ENCODE results near the gene HDAC4.

Gene HDAC4

DNA sequence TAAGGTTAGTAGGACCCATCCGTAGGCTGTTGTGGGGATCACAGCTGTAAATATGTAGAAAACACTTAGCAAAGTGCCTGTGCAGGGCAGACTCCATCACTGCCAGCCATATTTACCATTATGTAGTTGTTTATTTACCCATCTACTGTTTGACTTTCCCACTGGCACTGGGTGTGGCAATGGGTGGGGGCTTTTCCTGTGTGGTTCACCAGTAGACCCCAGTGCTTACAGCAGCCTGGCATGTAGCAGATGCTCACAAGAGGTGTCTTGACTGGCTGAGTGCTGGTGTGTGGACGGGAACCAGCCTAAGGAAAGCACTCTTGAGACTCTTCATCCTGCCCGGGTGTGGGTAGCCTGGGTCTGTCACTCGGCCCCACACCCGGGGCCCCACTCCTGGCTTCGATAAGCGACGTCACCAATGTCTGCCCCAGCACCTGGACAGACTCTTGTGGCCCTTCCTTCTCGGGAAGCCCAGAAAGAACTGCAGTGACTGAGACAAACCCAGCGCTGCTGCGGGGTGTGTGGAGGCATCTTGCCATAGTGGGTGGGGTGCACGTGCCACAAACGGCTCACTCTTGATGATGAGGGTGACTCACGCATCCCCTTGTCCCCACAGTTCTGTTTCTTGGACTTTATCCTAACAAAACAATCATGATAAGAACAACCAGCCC is 78.3 kb downstream of the HDAC4 start:
- Histone ChIP-seq H3K4me3 (ENCODE audit: low read depth, low read length) (no peak overlapping the region), H2AFZ (ENCODE audit: insufficient read depth, low read length, poor library complexity) (no peak overlapping the region), H3K9me3 (ENCODE audit: insufficient read depth, low read depth, low read length) (peaks cover 2% of the 10 kb centered on the region), H4K91ac (ENCODE audit: low read depth, low read length) (no peak overlapping the region), H4K12ac (ENCODE audit: low read depth, low read length) (no peak overlapping the region), H2AK5ac (ENCODE audit: low read length) (no peak overlapping the region), H3K79me1 (ENCODE audit: low read length) (no peaks in the 10 kb centered on the region), H3K27me3 (ENCODE audit: insufficient read depth, low read length) (no peaks in the 10 kb centered on the region), H2BK120ac (ENCODE audit: insufficient read depth, low read length, poor library complexity) (no peak overlapping the region), H3K9ac (ENCODE audit: low read length) (no peak overlapping the region), H3K4me2 (ENCODE audit: low read length) (no peak overlapping the region), H3K23ac (ENCODE audit: low read length) (no peak overlapping the region), H3K36me3 (ENCODE audit: control insufficient read depth in 1 of 2, insufficient read depth in 2 of 2, low read length in 2 of 2) (peaks cover 0 to 1% of the 10 kb centered on the region in 2 experiments), H3K4ac (ENCODE audit: low read depth, low read length) (no peak overlapping the region), H3K14ac (ENCODE audit: low read length) (no peak overlapping the region), H3K4me1 (ENCODE audit: control insufficient read depth in 1 of 2, insufficient read depth in 2 of 2, low read length in 2 of 2) (peaks cover 0 to under 1% of the 10 kb centered on the region in 2 experiments), H3K27ac (ENCODE audit: low read depth, low read length) (no peak overlapping the region), H4K8ac (ENCODE audit: low read depth, low read length) (no peak overlapping the region), H3K79me2 (ENCODE audit: control insufficient read depth, insufficient read depth, low read length, poor library complexity) (no peaks in the 10 kb centered on the region), H2BK12ac (ENCODE audit: low read length) (no peak overlapping the region), H2BK5ac (ENCODE audit: low read depth, low read length, poor library complexity) (no peak overlapping the region), H3K18ac (ENCODE audit: low read length) (no peak overlapping the region)
- no CpG with 5 or more reads among the region's 14 CpGs for WGBS (ENCODE audit: extremely low coverage, insufficient coverage, insufficient read length)
- DNase-seq, result no peak

DNA sequence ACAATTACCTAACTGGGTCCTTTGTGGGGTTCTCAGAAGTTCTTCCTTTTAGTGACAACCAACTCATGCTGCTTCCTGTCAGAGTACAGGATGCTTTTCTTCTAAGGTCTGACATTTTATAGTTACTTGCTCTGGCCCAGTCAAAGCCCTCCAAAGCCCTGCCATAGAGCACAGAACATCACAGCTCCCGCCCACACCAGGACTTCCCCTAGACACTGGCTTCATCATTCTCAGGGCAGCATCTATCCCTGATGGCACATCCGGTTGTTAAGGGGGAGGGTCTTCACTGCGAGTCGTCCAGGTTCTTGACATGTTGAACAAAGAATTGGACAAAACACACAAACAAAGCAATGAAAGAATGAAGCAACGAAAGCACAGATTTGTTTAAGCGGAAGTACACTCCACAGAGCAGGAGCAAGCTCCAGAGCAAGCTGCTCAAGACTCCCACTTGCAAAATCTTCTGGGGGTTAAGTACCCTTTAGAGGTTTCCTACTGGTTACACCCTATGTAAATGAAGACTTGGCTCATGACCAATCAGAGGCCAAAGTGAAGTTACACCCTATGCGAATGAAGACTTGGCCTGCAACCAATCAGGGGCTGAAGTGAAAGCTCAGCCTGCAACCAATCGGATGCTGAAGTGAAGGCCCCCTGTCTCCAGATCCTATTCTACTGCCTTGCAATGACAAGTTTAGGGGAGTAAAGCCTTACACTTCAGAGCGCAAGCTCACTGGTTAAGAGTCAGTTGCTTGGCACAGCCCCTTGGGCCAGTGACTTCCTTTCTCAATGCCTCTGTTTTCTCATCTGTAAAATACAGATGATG is 79.0 kb downstream of the HDAC4 start:
- no peak overlapping the region for H2BK120ac ChIP-seq (ENCODE audit: insufficient read depth, low read length, poor library complexity)
- no peak for DNase-seq
- H2BK12ac ChIP-seq (ENCODE audit: low read length), result no peak overlapping the region
- H2AFZ ChIP-seq (ENCODE audit: insufficient read depth, low read length, poor library complexity), result no peak overlapping the region
- no peak overlapping the region for H3K27ac ChIP-seq (ENCODE audit: low read depth, low read length)
- WGBS (ENCODE audit: extremely low coverage, insufficient coverage, insufficient read length), result no CpG with 5 or more reads among the region's 9 CpGs
- H3K4me2 ChIP-seq (ENCODE audit: low read length), result no peak overlapping the region
- no peaks in the 10 kb centered on the region for H3K4me1 ChIP-seq (ENCODE audit: control insufficient read depth in 1 of 2, insufficient read depth in 2 of 2, low read length in 2 of 2)
- H3K79me2 ChIP-seq (ENCODE audit: control insufficient read depth, insufficient read depth, low read length, poor library complexity), result no peaks in the 10 kb centered on the region
- H2AK5ac ChIP-seq (ENCODE audit: low read length), result no peak overlapping the region
- H2BK5ac ChIP-seq (ENCODE audit: low read depth, low read length, poor library complexity), result no peak overlapping the region
- H3K23ac ChIP-seq (ENCODE audit: low read length), result no peak overlapping the region
- H3K9me3 ChIP-seq (ENCODE audit: insufficient read depth, low read depth, low read length), result peaks cover 2% of the 10 kb centered on the region
- no peak overlapping the region for H4K8ac ChIP-seq (ENCODE audit: low read depth, low read length)
- H3K14ac ChIP-seq (ENCODE audit: low read length), result no peak overlapping the region
- no peaks in the 10 kb centered on the region for H3K79me1 ChIP-seq (ENCODE audit: low read length)
- H3K4ac ChIP-seq (ENCODE audit: low read depth, low read length), result no peak overlapping the region
- no peaks in the 10 kb centered on the region for H3K27me3 ChIP-seq (ENCODE audit: insufficient read depth, low read length)
- H3K4me3 ChIP-seq (ENCODE audit: low read depth, low read length), result no peak overlapping the region
- H3K36me3 ChIP-seq (ENCODE audit: control insufficient read depth in 1 of 2, insufficient read depth in 2 of 2, low read length in 2 of 2), result peaks cover 0 to 1% of the 10 kb centered on the region in 2 experiments
- H3K18ac ChIP-seq (ENCODE audit: low read length), result no peak overlapping the region
- no peak overlapping the region for H3K9ac ChIP-seq (ENCODE audit: low read length)
- H4K91ac ChIP-seq (ENCODE audit: low read depth, low read length), result no peak overlapping the region
- H4K12ac ChIP-seq (ENCODE audit: low read depth, low read length), result no peak overlapping the region

DNA sequence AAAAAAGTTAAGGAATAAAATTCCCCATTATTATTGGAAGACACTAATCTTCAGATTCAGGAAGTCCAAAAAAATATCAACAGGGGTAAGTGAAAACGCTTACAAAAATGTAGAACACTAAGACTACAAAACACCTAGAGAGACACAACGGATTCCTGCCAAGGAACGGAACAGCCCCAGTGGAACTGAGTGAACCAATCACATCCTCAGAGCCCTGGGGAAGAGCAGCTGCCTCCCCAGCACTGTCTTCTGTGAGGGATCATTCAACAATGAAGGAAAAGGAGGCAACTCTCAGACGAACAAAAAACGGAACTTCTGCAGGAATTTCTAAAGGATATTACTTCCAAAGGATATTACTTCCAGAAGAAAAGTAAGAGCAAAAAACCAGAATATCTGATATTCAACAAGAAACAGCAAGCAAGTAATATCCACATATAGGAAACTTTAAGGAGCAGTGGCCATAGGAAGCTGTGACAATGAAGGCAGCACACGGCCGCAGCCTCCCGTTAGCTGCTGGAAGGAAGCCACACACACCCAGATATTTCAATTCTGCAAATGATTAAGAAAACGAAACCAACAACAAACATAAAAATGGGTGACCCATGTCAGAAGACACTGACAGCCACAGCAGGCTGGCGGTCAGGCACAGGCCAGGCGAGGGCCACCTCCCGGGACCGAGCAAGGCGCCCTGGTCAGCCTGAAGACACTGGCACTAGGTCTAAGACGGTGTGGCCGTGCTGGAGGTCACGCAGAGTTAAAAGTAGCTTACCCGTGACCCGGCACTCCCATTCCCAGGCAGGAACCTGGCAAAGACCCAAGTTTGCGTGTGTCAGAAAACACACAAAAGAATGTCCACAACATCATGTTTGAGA is 81.8 kb downstream of the HDAC4 start:
- DNase-seq, result no peak
- Histone ChIP-seq H3K79me2 (ENCODE audit: control insufficient read depth, insufficient read depth, low read length, poor library complexity) (no peaks in the 10 kb centered on the region), H3K9ac (ENCODE audit: low read length) (no peak overlapping the region), H3K27me3 (ENCODE audit: insufficient read depth, low read length) (no peaks in the 10 kb centered on the region), H3K4me1 (ENCODE audit: control insufficient read depth in 1 of 2, insufficient read depth in 2 of 2, low read length in 2 of 2) (no peaks in the 10 kb centered on the region), H3K4ac (ENCODE audit: low read depth, low read length) (no peak overlapping the region), H4K8ac (ENCODE audit: low read depth, low read length) (no peak overlapping the region), H3K14ac (ENCODE audit: low read length) (no peak overlapping the region), H4K91ac (ENCODE audit: low read depth, low read length) (no peak overlapping the region), H2AFZ (ENCODE audit: insufficient read depth, low read length, poor library complexity) (no peak overlapping the region), H2BK5ac (ENCODE audit: low read depth, low read length, poor library complexity) (no peak overlapping the region), H2BK12ac (ENCODE audit: low read length) (no peak overlapping the region), H3K36me3 (ENCODE audit: control insufficient read depth in 1 of 2, insufficient read depth in 2 of 2, low read length in 2 of 2) (peaks cover 0 to 1% of the 10 kb centered on the region in 2 experiments), H3K27ac (ENCODE audit: low read depth, low read length) (no peak overlapping the region), H3K79me1 (ENCODE audit: low read length) (no peaks in the 10 kb centered on the region), H4K12ac (ENCODE audit: low read depth, low read length) (no peak overlapping the region), H2BK120ac (ENCODE audit: insufficient read depth, low read length, poor library complexity) (no peak overlapping the region), H3K4me2 (ENCODE audit: low read length) (no peak overlapping the region), H2AK5ac (ENCODE audit: low read length) (no peak overlapping the region), H3K18ac (ENCODE audit: low read length) (no peak overlapping the region), H3K9me3 (ENCODE audit: insufficient read depth, low read depth, low read length) (peaks cover 1% of the 10 kb centered on the region), H3K4me3 (ENCODE audit: low read depth, low read length) (no peak overlapping the region), H3K23ac (ENCODE audit: low read length) (no peak overlapping the region)
- no CpG with 5 or more reads among the region's 20 CpGs for WGBS (ENCODE audit: extremely low coverage, insufficient coverage, insufficient read length)

DNA sequence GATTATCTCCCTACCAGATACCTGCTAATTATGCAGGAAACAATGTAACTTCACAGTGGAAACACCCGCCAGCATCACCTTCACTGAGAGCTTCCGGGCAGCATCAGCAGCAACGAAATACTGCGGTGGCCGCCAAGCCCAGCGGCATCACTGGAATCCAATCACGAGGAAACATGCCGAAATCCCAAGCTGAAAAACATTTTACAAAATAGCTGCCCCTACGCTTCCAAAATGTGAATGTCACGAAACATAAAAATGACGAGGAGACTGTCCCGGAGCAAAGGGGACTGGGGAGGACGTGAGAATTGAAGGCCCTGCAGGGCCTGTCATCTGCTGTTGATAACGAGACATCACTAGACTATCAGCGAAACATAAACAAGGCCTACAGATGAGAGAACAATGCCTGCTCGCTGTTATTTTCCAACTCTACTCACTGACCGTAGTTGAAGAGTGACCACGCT is 82.6 kb downstream of the HDAC4 start:
- Histone ChIP-seq H2AK5ac (ENCODE audit: low read length) (no peak overlapping the region), H3K36me3 (ENCODE audit: control insufficient read depth in 1 of 2, insufficient read depth in 2 of 2, low read length in 2 of 2) (peaks cover 0 to 1% of the 10 kb centered on the region in 2 experiments), H3K9me3 (ENCODE audit: insufficient read depth, low read depth, low read length) (peaks cover 1% of the 10 kb centered on the region), H4K12ac (ENCODE audit: low read depth, low read length) (no peak overlapping the region), H2AFZ (ENCODE audit: insufficient read depth, low read length, poor library complexity) (no peak overlapping the region), H3K18ac (ENCODE audit: low read length) (no peak overlapping the region), H2BK120ac (ENCODE audit: insufficient read depth, low read length, poor library complexity) (no peak overlapping the region), H4K8ac (ENCODE audit: low read depth, low read length) (no peak overlapping the region), H3K79me1 (ENCODE audit: low read length) (no peaks in the 10 kb centered on the region), H3K79me2 (ENCODE audit: control insufficient read depth, insufficient read depth, low read length, poor library complexity) (no peaks in the 10 kb centered on the region), H3K9ac (ENCODE audit: low read length) (no peak overlapping the region), H2BK5ac (ENCODE audit: low read depth, low read length, poor library complexity) (no peak overlapping the region), H4K91ac (ENCODE audit: low read depth, low read length) (no peak overlapping the region), H3K4me1 (ENCODE audit: control insufficient read depth in 1 of 2, insufficient read depth in 2 of 2, low read length in 2 of 2) (no peaks in the 10 kb centered on the region), H2BK12ac (ENCODE audit: low read length) (no peak overlapping the region), H3K4me3 (ENCODE audit: low read depth, low read length) (no peak overlapping the region), H3K23ac (ENCODE audit: low read length) (no peak overlapping the region), H3K27ac (ENCODE audit: low read depth, low read length) (no peak overlapping the region), H3K4ac (ENCODE audit: low read depth, low read length) (no peak overlapping the region), H3K27me3 (ENCODE audit: insufficient read depth, low read length) (no peaks in the 10 kb centered on the region), H3K14ac (ENCODE audit: low read length) (no peak overlapping the region), H3K4me2 (ENCODE audit: low read length) (no peak overlapping the region)
- WGBS (ENCODE audit: extremely low coverage, insufficient coverage, insufficient read length), result no CpG with 5 or more reads among the region's 18 CpGs
- no peak for DNase-seq
